Measurements from ENCODE around the gene GPATCH8.

Gene GPATCH8

GRCh38 chr17:44503147-44504029 is at the start of gene GPATCH8:
GPATCH8 (minus strand) TSS chr17:44503406; CDS start chr17:44503370, 36 bp downstream.
- peak within 1 kb of the TSS; percentile 92 for H3K27ac ChIP-seq (ENCODE audit: low read length)
- peak within 1 kb of the TSS; percentile 93 to 94 for H3K9ac ChIP-seq (ENCODE audit: low read length in 2 of 2)
- H3K27me3 ChIP-seq (ENCODE audit: control insufficient read depth in 1 of 2, insufficient read depth in 2 of 2, low read length in 2 of 2) = no peaks in the 10 kb centered on the region
- H3K4me1 ChIP-seq (ENCODE audit: control insufficient read depth, insufficient read depth, low read length) = peaks cover 17% of the 10 kb centered on the region
- H3K36me3 ChIP-seq (ENCODE audit: control insufficient read depth in 2 of 2, insufficient read depth in 2 of 2, low read length in 2 of 2) = no peaks in the 10 kb centered on the region
- peak within 1 kb of the TSS; percentile 80 to 92 for H3K4me3 ChIP-seq (ENCODE audit: low read length in 2 of 2)
- no peaks in the 10 kb centered on the region for H3K9me3 ChIP-seq (ENCODE audit: control insufficient read depth in 2 of 2, low read length in 2 of 2)

- no peak overlapping the region for H3K9ac ChIP-seq (ENCODE audit: low read length in 2 of 2)
- no peak overlapping the region for H3K4me3 ChIP-seq (ENCODE audit: low read length in 2 of 2)
- no peaks in the 10 kb centered on the region for H3K9me3 ChIP-seq (ENCODE audit: control insufficient read depth in 2 of 2, low read length in 2 of 2)
- H3K27me3 ChIP-seq (ENCODE audit: control insufficient read depth in 1 of 2, insufficient read depth in 2 of 2, low read length in 2 of 2) = peaks cover 4 to 5% of the 10 kb centered on the region in 2 donors
- H3K4me1 ChIP-seq (ENCODE audit: control insufficient read depth, insufficient read depth, low read length) = peaks cover 7% of the 10 kb centered on the region
- no peak overlapping the region for H3K27ac ChIP-seq (ENCODE audit: low read length)
- no peaks in the 10 kb centered on the region for H3K36me3 ChIP-seq (ENCODE audit: control insufficient read depth in 2 of 2, insufficient read depth in 2 of 2, low read length in 2 of 2)
Measured at GRCh38 chr17:44552361-44552760, 49.2 kb upstream of the GPATCH8 start.

- peaks cover 4 to 7% of the 10 kb centered on the region in 2 donors for H3K27me3 ChIP-seq (ENCODE audit: control insufficient read depth in 1 of 2, insufficient read depth in 2 of 2, low read length in 2 of 2)
- H3K4me3 ChIP-seq (ENCODE audit: low read length in 2 of 2) = no peak overlapping the region
- no peaks in the 10 kb centered on the region for H3K36me3 ChIP-seq (ENCODE audit: control insufficient read depth in 2 of 2, insufficient read depth in 2 of 2, low read length in 2 of 2)
- H3K9me3 ChIP-seq (ENCODE audit: control insufficient read depth in 2 of 2, low read length in 2 of 2) = no peaks in the 10 kb centered on the region
- no peak overlapping the region for H3K27ac ChIP-seq (ENCODE audit: low read length)
- no peak overlapping the region for H3K9ac ChIP-seq (ENCODE audit: low read length in 2 of 2)
- H3K4me1 ChIP-seq (ENCODE audit: control insufficient read depth, insufficient read depth, low read length) = no peaks in the 10 kb centered on the region
Measured at GRCh38 chr17:44549686-44550085, 46.5 kb upstream of the GPATCH8 start.

GRCh38 chr17:44548376-44549230 is 45.4 kb upstream of the GPATCH8 start:
- Histone ChIP-seq H3K27me3 (ENCODE audit: control insufficient read depth in 1 of 2, insufficient read depth in 2 of 2, low read length in 2 of 2) (peaks cover 4 to 10% of the 10 kb centered on the region in 2 donors), H3K4me1 (ENCODE audit: control insufficient read depth, insufficient read depth, low read length) (no peaks in the 10 kb centered on the region), H3K27ac (ENCODE audit: low read length) (no peak overlapping the region), H3K4me3 (ENCODE audit: low read length in 2 of 2) (no peak overlapping the region), H3K36me3 (ENCODE audit: control insufficient read depth in 2 of 2, insufficient read depth in 2 of 2, low read length in 2 of 2) (no peaks in the 10 kb centered on the region), H3K9ac (ENCODE audit: low read length in 2 of 2) (no peak overlapping the region), H3K9me3 (ENCODE audit: control insufficient read depth in 2 of 2, low read length in 2 of 2) (no peaks in the 10 kb centered on the region)

GRCh38 chr17:44547625-44548267 is 44.5 kb upstream of the GPATCH8 start:
- H3K9me3 ChIP-seq (ENCODE audit: control insufficient read depth in 2 of 2, low read length in 2 of 2) = no peaks in the 10 kb centered on the region
- peaks cover 4 to 12% of the 10 kb centered on the region in 2 donors for H3K27me3 ChIP-seq (ENCODE audit: control insufficient read depth in 1 of 2, insufficient read depth in 2 of 2, low read length in 2 of 2)
- H3K4me1 ChIP-seq (ENCODE audit: control insufficient read depth, insufficient read depth, low read length) = no peaks in the 10 kb centered on the region
- H3K27ac ChIP-seq (ENCODE audit: low read length) = no peak overlapping the region
- H3K9ac ChIP-seq (ENCODE audit: low read length in 2 of 2) = no peak overlapping the region
- H3K36me3 ChIP-seq (ENCODE audit: control insufficient read depth in 2 of 2, insufficient read depth in 2 of 2, low read length in 2 of 2) = no peaks in the 10 kb centered on the region
- no peak overlapping the region for H3K4me3 ChIP-seq (ENCODE audit: low read length in 2 of 2)

- Histone ChIP-seq H3K27ac (ENCODE audit: low read length) (no peak overlapping the region), H3K27me3 (ENCODE audit: control insufficient read depth in 1 of 2, insufficient read depth in 2 of 2, low read length in 2 of 2) (peaks cover 4 to 12% of the 10 kb centered on the region in 2 donors)
Measured at GRCh38 chr17:44546671-44547606, 43.7 kb upstream of the GPATCH8 start.

GRCh38 chr17:44543905-44544523 is 40.8 kb upstream of the GPATCH8 start:
- no peaks in the 10 kb centered on the region for H3K4me1 ChIP-seq (ENCODE audit: control insufficient read depth, insufficient read depth, low read length)
- H3K9me3 ChIP-seq (ENCODE audit: control insufficient read depth in 2 of 2, low read length in 2 of 2) = no peaks in the 10 kb centered on the region
- H3K36me3 ChIP-seq (ENCODE audit: control insufficient read depth in 2 of 2, insufficient read depth in 2 of 2, low read length in 2 of 2) = no peaks in the 10 kb centered on the region

More at GRCh38 chr17:44546671-44547606, 43.7 kb upstream of the GPATCH8 start:
- Histone ChIP-seq H3K4me3 (ENCODE audit: low read length in 2 of 2) (no peak overlapping the region), H3K9ac (ENCODE audit: low read length in 2 of 2) (no peak overlapping the region), H3K9me3 (ENCODE audit: control insufficient read depth in 2 of 2, low read length in 2 of 2) (no peaks in the 10 kb centered on the region), H3K4me1 (ENCODE audit: control insufficient read depth, insufficient read depth, low read length) (no peaks in the 10 kb centered on the region), H3K36me3 (ENCODE audit: control insufficient read depth in 2 of 2, insufficient read depth in 2 of 2, low read length in 2 of 2) (no peaks in the 10 kb centered on the region)

GRCh38 chr17:44543213-44543904 is 40.2 kb upstream of the GPATCH8 start:
- Histone ChIP-seq H3K27ac (ENCODE audit: low read length) (no peak overlapping the region), H3K4me1 (ENCODE audit: control insufficient read depth, insufficient read depth, low read length) (no peaks in the 10 kb centered on the region), H3K9ac (ENCODE audit: low read length in 2 of 2) (no peak overlapping the region), H3K36me3 (ENCODE audit: control insufficient read depth in 2 of 2, insufficient read depth in 2 of 2, low read length in 2 of 2) (no peaks in the 10 kb centered on the region), H3K9me3 (ENCODE audit: control insufficient read depth in 2 of 2, low read length in 2 of 2) (no peaks in the 10 kb centered on the region), H3K4me3 (ENCODE audit: low read length in 2 of 2) (no peak overlapping the region), H3K27me3 (ENCODE audit: control insufficient read depth in 1 of 2, insufficient read depth in 2 of 2, low read length in 2 of 2) (peaks cover 0 to 12% of the 10 kb centered on the region in 2 donors)

More at GRCh38 chr17:44543905-44544523, 40.8 kb upstream of the GPATCH8 start:
- H3K27ac ChIP-seq (ENCODE audit: low read length) = no peak overlapping the region
- no peak overlapping the region for H3K9ac ChIP-seq (ENCODE audit: low read length in 2 of 2)
- no peak overlapping the region for H3K4me3 ChIP-seq (ENCODE audit: low read length in 2 of 2)
- peaks cover 0 to 13% of the 10 kb centered on the region in 2 donors for H3K27me3 ChIP-seq (ENCODE audit: control insufficient read depth in 1 of 2, insufficient read depth in 2 of 2, low read length in 2 of 2)

- no peak overlapping the region for H3K4me3 ChIP-seq (ENCODE audit: low read length in 2 of 2)
- H3K27ac ChIP-seq (ENCODE audit: low read length) = no peak overlapping the region
- H3K27me3 ChIP-seq (ENCODE audit: control insufficient read depth in 1 of 2, insufficient read depth in 2 of 2, low read length in 2 of 2) = peaks cover 0 to 10% of the 10 kb centered on the region in 2 donors
- H3K9ac ChIP-seq (ENCODE audit: low read length in 2 of 2) = no peak overlapping the region
- no peaks in the 10 kb centered on the region for H3K9me3 ChIP-seq (ENCODE audit: control insufficient read depth in 2 of 2, low read length in 2 of 2)
- no peaks in the 10 kb centered on the region for H3K36me3 ChIP-seq (ENCODE audit: control insufficient read depth in 2 of 2, insufficient read depth in 2 of 2, low read length in 2 of 2)
- no peaks in the 10 kb centered on the region for H3K4me1 ChIP-seq (ENCODE audit: control insufficient read depth, insufficient read depth, low read length)
Measured at GRCh38 chr17:44541884-44542581, 38.8 kb upstream of the GPATCH8 start.
